MM.1S (cell line): ENCODE data around the gene ARRB2.

Experiments used
- CTCF ChIP-seq: fragments of 300-600 bp; sonication (generic); IDR thresholded peaks from 2 replicates; pipeline ENCODE4 v1.5.1; 2016; ENCODE audit warnings: antibody characterized with exemption, low read length, mixed read lengths
- EZH2phosphoT487 ChIP-seq: fragments of 300-600 bp; sonication (generic); IDR thresholded peaks from 2 replicates; pipeline ENCODE4 v1.6.1; 2018; ENCODE audit warnings: antibody characterized with exemption, low read length

GRCh38 chr17:4664230-4664629 is 46.2 kb upstream of the ARRB2 start:
- no peak for TF ChIP-seq CTCF
- TF ChIP-seq EZH2phosphoT487 = no peak
